COR-L47 (cell line): Measurements from ENCODE around the gene SLC35B1.

Experiments used
- DNase-seq: peaks from one replicate; lab custom pipeline; 2025; lab: John Stamatoyannopoulos, UW

The SLC35B1 gene, protein sequence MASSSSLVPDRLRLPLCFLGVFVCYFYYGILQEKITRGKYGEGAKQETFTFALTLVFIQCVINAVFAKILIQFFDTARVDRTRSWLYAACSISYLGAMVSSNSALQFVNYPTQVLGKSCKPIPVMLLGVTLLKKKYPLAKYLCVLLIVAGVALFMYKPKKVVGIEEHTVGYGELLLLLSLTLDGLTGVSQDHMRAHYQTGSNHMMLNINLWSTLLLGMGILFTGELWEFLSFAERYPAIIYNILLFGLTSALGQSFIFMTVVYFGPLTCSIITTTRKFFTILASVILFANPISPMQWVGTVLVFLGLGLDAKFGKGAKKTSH

GRCh38 chr17:49707608-49708514, at the start of gene SLC35B1:
SLC35B1 (minus strand) TSS chr17:49707964; CDS start chr17:49707833, 131 bp downstream.
- DNase-seq: peak; percentile 98

GRCh38 chr17:49757151-49757777, 49.5 kb upstream of the SLC35B1 start:
- no peak for DNase-seq

DNA sequence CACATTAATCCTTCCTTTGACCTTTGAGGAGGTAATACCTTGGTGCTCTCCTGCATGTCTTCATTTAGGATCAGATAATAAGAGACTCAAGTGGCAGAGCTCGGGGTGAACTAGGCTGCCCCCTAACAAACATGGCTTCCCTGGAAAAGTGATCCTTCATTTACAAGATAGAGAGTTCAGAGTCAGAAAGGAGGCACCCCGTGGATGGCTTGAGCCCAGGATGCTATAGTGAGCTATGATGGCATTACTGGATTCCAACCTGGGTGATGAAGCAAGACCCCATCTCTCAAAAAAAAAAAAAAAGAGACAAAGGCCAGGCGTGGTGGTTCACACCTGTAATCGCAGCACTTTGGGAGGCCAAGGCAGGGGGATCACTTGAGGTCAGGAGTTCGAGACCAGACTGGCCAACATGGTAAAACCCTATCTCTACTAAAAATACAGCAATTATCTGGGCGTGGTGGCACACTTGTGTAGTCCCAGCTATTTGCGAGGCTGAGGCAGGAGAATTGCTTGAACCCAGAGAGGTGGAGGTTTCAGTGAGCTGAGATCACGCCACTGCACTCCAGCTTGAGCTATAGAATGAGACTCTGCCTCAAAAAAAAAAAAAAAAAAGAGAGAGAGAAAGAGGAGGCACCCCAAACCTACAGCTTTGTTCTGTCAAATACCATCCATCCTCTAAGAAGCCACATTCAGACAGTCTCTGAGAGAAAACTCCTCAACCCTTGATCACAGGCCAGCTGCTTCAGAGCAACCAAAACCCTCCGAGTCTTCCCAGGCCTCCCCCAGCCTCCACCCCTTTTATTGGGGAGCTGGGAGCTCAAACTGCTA, 48.8 kb upstream of the SLC35B1 start:
- DNase-seq: no peak

DNA sequence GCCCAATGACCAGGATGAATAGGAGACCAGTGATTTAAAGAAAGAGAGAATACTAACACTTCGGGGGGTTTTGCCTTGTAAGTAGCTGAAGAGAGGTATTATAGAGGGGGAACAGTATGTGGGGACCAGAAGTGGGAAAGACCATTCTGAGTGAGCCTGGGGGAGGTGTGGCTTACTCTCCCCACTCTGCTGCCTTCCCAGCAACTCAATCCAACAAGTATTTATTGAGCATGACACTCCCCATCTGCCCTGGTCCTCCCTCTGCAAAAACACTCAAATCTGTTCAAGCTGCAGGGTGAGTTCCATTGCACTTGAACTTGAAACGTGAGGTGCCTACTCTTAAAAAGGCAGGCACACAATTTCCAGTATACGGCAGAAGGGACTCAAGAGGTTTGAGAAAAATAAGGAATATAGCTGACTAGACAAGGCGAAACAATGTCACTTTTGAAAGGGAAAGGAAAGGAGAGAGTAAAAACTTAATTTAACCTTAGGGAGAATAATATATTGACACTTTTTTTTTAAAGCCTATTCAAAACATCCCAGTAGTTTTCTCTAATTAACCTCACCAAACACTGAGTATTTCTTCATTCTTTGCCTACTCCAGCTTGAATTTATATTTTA, 48.0 kb upstream of the SLC35B1 start:
- no peak for DNase-seq

GRCh38 chr17:49753959-49754391, 46.2 kb upstream of the SLC35B1 start:
- no peak for DNase-seq

GRCh38 chr17:49752508-49752907, 44.7 kb upstream of the SLC35B1 start:
- DNase-seq: no peak

DNA sequence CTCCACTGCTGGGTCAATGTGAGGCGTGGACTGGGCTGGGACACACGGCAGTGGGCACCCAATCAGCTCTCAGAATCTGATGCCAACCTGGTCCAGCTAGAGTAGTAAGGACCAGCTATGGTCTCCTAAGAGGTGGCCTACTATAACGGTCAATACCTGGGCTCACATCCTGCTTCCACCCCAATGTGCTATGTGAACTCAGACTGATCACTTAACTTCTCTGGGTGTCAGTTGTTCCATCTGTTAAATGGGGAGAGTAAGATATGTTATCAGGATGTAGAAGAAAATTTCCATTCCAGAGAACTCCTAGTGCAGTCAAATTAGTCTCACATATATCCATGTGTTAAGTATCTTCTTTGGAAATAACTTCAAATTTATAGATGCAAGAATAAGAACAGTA, 42.0 kb upstream of the SLC35B1 start:
- no peak for DNase-seq

DNA sequence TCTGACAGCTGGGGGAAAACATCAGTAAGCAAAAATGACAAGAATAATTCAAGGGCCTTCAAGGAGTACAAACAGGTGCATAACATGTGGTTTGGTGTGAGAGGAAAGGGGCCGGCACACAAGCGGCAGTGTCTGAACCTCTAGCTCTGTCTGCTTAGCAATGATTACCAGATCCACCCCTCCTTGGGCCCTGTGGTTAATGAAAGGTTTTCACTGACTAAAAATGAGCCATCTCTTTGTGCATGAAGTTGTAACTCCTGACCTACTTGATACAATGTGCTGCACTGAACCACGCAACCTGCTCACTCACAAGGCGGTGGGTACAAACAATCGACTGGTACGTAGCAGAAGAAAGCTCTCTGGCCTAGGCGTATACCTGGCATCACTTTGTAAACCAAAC, 41.0 kb upstream of the SLC35B1 start:
- DNase-seq: no peak

DNA sequence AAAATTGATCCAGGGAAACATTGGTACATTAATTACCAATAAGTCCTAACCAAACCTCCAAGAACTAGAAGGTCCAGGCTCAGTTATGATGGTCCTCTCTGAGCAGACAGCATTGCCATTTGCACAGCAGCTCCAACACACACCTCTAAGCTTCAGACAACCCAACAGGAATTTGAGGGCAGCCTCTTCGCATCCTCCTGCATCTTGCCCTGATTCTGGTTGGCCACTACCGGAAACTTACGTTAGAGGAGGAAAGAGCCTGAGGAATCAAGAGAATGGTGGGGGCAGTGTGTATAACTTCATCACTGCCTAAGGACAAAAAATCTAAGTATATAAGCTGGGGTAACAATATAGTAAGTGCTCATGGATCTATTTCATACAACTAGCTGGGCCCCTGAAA, 40.5 kb upstream of the SLC35B1 start:
- no peak for DNase-seq

DNA sequence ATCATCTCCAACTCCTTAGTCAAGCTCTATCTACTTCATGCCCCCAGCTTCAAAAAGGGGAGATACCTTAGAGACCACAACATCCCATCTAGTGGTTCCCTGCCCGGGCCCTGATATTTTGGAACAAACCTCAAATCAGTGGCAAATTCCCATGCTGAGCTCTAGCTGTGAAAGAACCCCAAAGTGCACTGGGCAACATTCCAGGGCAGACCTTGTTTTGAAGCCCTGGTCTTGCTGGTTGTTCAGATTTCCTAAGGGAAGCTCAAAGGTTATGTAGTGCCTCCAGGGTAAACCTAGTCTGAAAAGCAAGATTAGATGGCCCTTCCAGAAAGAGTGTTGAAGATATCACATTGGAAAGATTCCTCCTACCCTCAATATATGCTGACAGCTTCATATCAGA, 39.9 kb upstream of the SLC35B1 start:
- DNase-seq: no peak

DNA sequence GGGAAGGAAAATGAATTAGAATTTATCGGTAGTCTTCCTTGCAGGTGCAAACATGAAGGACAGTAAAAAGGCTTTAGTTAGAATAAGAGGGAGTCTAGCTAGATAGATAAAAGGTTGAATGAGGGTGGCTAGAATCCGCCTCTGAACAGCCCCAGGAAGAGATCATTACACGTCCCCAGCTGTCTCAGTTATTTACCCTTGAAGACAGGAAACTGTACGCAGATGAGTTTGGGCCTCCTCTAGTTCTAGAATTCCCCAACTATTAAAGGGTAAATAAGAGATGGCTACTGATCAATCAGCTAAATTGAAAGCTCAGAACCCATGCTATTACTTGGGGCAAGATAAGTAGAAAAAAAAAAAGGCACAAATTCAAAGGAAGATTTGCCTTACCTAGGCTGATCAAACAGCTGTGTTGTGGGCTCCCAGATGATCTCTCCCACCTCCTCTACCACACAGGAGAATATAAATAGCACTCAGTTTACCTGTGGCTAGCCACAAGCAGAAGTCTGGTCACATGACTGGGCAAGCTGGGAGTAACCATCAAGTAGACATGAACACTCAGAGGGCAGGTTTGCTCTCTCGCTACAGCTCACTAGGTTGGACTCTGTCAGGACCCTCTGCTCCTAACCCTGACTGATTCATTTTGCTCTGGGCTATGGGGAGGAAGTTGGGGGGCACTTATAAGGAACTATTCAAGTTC, 39.2 kb upstream of the SLC35B1 start:
- DNase-seq: no peak

- no peak for DNase-seq
Observed at GRCh38 chr17:49745175-49746139, 37.7 kb upstream of the SLC35B1 start.

- DNase-seq: no peak
Observed at GRCh38 chr17:49742166-49742638, 34.4 kb upstream of the SLC35B1 start.

GRCh38 chr17:49741692-49742076, 33.9 kb upstream of the SLC35B1 start:
- DNase-seq: no peak

DNA sequence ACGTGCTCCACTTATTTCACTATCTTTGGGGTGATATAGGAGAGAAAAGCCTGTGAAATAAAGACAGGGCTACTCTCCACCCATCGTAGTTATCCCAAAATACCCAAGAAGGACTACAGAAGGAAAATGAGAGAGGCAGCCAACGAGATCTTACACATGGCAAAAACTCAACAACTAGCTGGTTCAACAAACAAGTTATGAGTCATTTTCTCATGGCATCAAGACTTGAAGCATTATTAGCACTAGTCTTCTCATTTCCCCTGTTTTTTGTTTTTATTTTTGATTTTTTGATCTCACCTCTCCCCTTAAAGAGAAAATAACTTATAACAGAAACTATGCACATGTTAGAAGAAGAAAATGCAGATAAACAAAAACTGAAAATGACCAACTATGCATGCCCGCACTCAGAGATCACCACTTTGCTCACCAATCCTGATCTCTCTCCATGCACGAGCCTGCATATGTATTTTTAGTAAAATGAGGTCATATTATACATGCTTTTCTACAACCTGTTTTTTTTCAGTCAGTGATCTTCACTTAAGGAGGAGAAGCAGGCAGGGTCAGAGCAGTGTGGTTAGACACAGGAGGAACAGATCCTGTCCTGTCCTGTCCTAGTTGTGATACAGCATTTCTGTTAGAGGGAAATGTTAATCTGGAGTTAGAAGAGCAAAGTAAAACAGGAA, 33.4 kb upstream of the SLC35B1 start:
- DNase-seq: no peak

DNA sequence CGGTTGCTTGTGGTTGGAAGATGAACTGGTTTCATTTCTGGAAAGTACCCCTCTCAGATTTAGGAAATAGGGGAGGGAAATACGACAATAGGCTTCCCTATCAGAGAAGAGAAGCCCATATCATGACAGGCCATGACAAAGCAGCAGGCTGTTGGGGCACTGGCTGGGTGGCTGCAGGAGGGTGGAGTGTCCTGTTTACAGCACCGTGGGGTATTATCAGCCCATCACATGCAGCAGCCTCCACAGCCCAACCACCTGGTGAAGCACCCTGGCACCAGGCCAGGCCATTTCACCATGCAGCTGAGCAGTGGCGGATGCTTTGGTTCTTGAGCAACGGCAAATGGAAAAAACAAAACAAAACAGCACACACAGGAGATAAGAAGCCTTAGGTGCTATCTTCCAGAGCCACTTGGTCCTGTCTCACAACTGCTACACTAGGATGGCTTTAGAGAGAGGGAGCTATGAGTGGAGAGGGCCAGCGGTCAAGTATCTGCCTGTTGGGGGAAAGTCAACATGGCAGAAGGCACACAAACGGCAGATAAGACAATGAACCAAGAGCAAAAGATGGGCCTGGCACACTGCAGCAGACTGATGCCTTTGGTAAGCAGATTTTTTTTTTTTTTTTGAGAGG, 32.0 kb upstream of the SLC35B1 start:
- DNase-seq: peak; percentile 89

DNA sequence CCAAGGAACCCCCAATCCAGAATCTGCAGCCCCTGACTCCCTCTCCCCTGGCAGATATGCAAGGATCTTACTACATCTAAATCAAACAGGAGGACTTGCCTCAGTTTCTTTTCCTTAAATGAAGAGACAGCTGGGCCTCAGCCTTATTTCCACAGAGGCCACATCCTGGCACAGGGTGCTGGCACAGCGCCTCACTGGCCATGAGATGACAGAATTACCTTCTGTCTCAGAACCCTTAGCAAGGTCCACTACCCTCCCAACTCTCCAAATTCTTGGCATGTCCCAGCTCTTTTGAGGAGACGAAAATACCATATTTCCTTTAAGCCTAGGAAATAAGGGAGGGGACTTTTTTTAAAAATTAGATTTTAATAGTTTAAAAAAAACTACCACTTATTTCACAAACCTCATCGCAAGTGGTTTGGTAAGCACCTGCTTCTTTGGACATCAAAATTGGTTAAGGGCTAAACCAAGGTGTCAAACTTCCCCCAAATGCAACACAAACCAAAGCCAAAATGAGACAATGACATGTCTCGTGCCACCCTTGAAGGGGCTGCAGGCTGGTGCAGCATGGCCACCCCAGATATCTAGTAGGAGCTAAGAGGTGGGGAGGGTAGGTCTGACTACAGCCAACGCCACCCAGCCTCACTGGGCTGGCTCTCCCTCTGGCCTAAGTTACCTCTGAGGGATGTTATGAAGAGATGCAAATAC, 30.8 kb upstream of the SLC35B1 start:
- DNase-seq: no peak
